HFFc6 (cell line): Measurements from ENCODE around the gene MED8. TPM values are rescaled to one million over a fixed set of nuclear protein-coding genes. Genes with fewer than 3 reads are reported as not detected.

Source experiments
- DNase-seq: peaks from one replicate; pipeline ENCODE4 v3.0.0-alpha.2; 2018
- H3K27ac Mint-ChIP-seq: 2 replicates; pipeline ENCODE4 v1.8.0; 2020; ENCODE audit warnings: mild to moderate bottlenecking, mixed read lengths
- H3K27me3 Mint-ChIP-seq: 2 replicates; pipeline ENCODE4 v1.8.0; 2021; ENCODE audit warnings: mild to moderate bottlenecking, moderate library complexity, mixed read lengths; ENCODE audit not compliant: insufficient read depth
- H3K36me3 Mint-ChIP-seq: 2 replicates; pipeline ENCODE4 v1.8.0; 2021; ENCODE audit warnings: low read depth, mixed read lengths
- H3K4me1 Mint-ChIP-seq: 2 replicates; pipeline ENCODE4 v1.8.0; 2020; ENCODE audit warnings: low read depth, mixed read lengths
- H3K4me3 Mint-ChIP-seq: 2 replicates; pipeline ENCODE4 v1.8.0; 2020; ENCODE audit warnings: mild to moderate bottlenecking, moderate library complexity, mixed read lengths
- H3K9me3 Mint-ChIP-seq: 2 replicates; pipeline ENCODE4 v1.8.0; 2020; ENCODE audit warnings: mild to moderate bottlenecking, mixed read lengths
- CTCF ChIP-seq: fragments of 200-600 bp; sonication (generic); IDR thresholded peaks from 2 replicates; pipeline ENCODE4 v1.5.0; 2021; ENCODE audit warnings: antibody characterized with exemption, mild to moderate bottlenecking
- long read RNA-seq: library from polyadenylated mRNA; unstranded; transcript quantifications from one replicate; pipeline ENCODE4 v2.0.0, GENCODE V29; 2019
- total RNA-seq, 6 experiments: library from RNA; stranded (reverse); fragmentation: NEBNext Ultra II Directional; extraction: Animal tissue kit (Norgen Biotek cat#: 25700); gene quantifications; 2 replicates in 1 of 6; 3 replicates in 5 of 6; pipeline ENCODE4 v1.2.3, GENCODE V29; 2021

MED8 gene, protein sequence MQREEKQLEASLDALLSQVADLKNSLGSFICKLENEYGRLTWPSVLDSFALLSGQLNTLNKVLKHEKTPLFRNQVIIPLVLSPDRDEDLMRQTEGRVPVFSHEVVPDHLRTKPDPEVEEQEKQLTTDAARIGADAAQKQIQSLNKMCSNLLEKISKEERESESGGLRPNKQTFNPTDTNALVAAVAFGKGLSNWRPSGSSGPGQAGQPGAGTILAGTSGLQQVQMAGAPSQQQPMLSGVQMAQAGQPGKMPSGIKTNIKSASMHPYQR
- total RNA-seq, result 10 to 100 TPM; 56.0 to 64.0 (median 60.8) TPM
- long read RNA-seq, transcript MED8-201 (8 exons, 1,483 nt), result minor isoform, 11 of 113 reads
- long read RNA-seq, transcript MED8-203 (7 exons, 1,924 nt), result major isoform, 77 of 113 reads
- long read RNA-seq, partial matches to known transcripts, result 24 of 113 reads
- long read RNA-seq, other reads (novel, unspliced or antisense), result 1 of 113 reads

GRCh38 chr1:43389326-43390313 lies at the start of gene MED8, which contains the start of gene SZT2:
TSS of gene MED8 (minus strand) at chr1:43389800. CDS start at chr1:43389764, 36 bp downstream.
TSS of gene SZT2 (plus strand) at chr1:43389899. CDS start at chr1:43389969, 70 bp downstream.
- Mint-ChIP-seq H3K27me3 (peaks cover 4% of the 10 kb centered on the region), H3K36me3 (peaks cover 35% of the 10 kb centered on the region)
- TF ChIP-seq CTCF, result no peak

DNA sequence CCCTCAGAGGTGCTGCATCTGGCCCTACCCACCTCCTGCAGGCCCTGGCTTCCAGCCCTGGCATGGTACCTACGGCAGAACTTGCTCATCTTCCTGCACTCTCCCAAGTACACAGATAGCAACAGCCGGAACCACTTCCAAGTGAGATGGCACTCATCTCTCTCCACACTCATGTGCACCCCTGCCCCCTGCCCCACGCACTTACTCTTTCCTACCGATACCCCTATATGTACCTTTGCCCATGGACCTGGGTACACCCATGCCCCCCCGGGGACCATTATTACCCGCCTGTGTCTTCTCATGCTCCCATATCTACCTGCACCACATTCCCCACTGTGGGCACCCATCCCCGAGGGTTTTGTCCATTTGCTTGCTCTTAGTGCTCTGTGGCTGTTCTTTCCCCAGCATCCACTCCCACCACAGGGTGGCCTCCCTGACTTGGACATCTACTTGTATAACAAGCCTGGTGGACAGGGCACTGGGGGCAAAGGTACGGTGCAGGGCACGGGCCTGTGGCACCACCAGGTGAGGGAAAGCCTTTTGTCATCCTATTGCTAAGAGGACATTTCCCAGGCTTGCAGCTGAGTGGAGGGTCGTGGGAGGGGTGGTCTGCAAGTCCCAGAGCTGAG lies 49.5 kb upstream of the MED8 start:
- H3K4me1 Mint-ChIP-seq, result peaks cover 16% of the 10 kb centered on the region

More at GRCh38 chr1:43389326-43390313, at the start of gene MED8, which contains the start of gene SZT2:
- peak within 1 kb of the TSS; percentile 99 for H3K4me3 Mint-ChIP-seq
- peak; percentile 90 for DNase-seq
- peak within 1 kb of the TSS; percentile 98 for H3K27ac Mint-ChIP-seq
- H3K9me3 Mint-ChIP-seq, result no peaks in the 10 kb centered on the region
- H3K4me1 Mint-ChIP-seq, result peaks cover 44% of the 10 kb centered on the region

GRCh38 chr1:43438576-43438952 lies 49.0 kb upstream of the MED8 start:
- Mint-ChIP-seq H3K36me3 (peaks cover 13% of the 10 kb centered on the region), H3K9me3 (no peaks in the 10 kb centered on the region), H3K4me1 (peaks cover 16% of the 10 kb centered on the region), H3K27ac (no peak overlapping the region; the same call in 1 of the 2 replicates), H3K27me3 (no peaks in the 10 kb centered on the region; the same call in 1 of the 2 replicates), H3K4me3 (no peak overlapping the region)
- TF ChIP-seq CTCF, result no peak
- no peak for DNase-seq

More for the DNA sequence above, 49.5 kb upstream of the MED8 start:
- TF ChIP-seq CTCF, result no peak
- no peaks in the 10 kb centered on the region; the same call in 1 of the 2 replicates for H3K27me3 Mint-ChIP-seq
- H3K27ac Mint-ChIP-seq, result no peak overlapping the region; the same call in 1 of the 2 replicates
- no peaks in the 10 kb centered on the region for H3K9me3 Mint-ChIP-seq
- DNase-seq, result no peak
- peaks cover 12% of the 10 kb centered on the region for H3K36me3 Mint-ChIP-seq
- no peak overlapping the region for H3K4me3 Mint-ChIP-seq

- Mint-ChIP-seq H3K27ac (no peak overlapping the region), H3K27me3 (no peaks in the 10 kb centered on the region; the same call in 1 of the 2 replicates), H3K4me3 (no peak overlapping the region), H3K9me3 (no peaks in the 10 kb centered on the region), H3K4me1 (peaks cover 16% of the 10 kb centered on the region), H3K36me3 (peaks cover 14% of the 10 kb centered on the region)
- DNase-seq, result no peak
- TF ChIP-seq CTCF, result no peak
Measured at GRCh38 chr1:43438006-43438405, 48.4 kb upstream of the MED8 start.
